ENCODE measurements around the gene FADS2.

The FADS2 gene

GRCh38 chr11:61870541-61871031 is 42.5 kb downstream of the FADS2 start:
- peak; percentile 24 for DNase-seq

- peak; percentile 74 for DNase-seq
Measured at GRCh38 chr11:61871158-61871597, 43.1 kb downstream of the FADS2 start.

GRCh38 chr11:61872935-61873565 is 45.0 kb downstream of the FADS2 start:
- no peak for DNase-seq

- no peak for DNase-seq
Measured at GRCh38 chr11:61873588-61874376, 45.7 kb downstream of the FADS2 start.

- DNase-seq, result no peak
Measured at GRCh38 chr11:61874377-61874809, 46.3 kb downstream of the FADS2 start.

GRCh38 chr11:61874853-61875252 is 46.8 kb downstream of the FADS2 start:
- no peak for DNase-seq

GRCh38 chr11:61875698-61876097 is 47.6 kb downstream of the FADS2 start:
- no peak for DNase-seq

GRCh38 chr11:61879152-61879551 is 51.1 kb downstream of the FADS2 start:
- DNase-seq, result no peak

GRCh38 chr11:61880031-61880430 is 51.9 kb downstream of the FADS2 start:
- no peak for DNase-seq

GRCh38 chr11:61880454-61880853 is 52.4 kb downstream of the FADS2 start:
- no peak for DNase-seq

- no peak for DNase-seq
Measured at GRCh38 chr11:61881397-61881796, 53.3 kb downstream of the FADS2 start.

GRCh38 chr11:61882267-61882666 is 54.2 kb downstream of the FADS2 start:
- peak; percentile 26 for DNase-seq

GRCh38 chr11:61882879-61883278 is 54.8 kb downstream of the FADS2 start:
- no peak for DNase-seq

GRCh38 chr11:61883327-61883726 is 55.2 kb downstream of the FADS2 start:
- no peak for DNase-seq

GRCh38 chr11:61883947-61884346 is 55.8 kb downstream of the FADS2 start:
- no peak for DNase-seq

GRCh38 chr11:61885166-61885778 is 57.2 kb downstream of the FADS2 start:
- no peak for DNase-seq

GRCh38 chr11:61885784-61886580 is 57.9 kb downstream of the FADS2 start:
- no peak for DNase-seq

- no peak for DNase-seq
Measured at GRCh38 chr11:61886643-61887042, 58.5 kb downstream of the FADS2 start.

GRCh38 chr11:61887839-61888494 is 59.9 kb downstream of the FADS2 start:
- peak; percentile 71 for DNase-seq

GRCh38 chr11:61888590-61888989 is 60.5 kb downstream of the FADS2 start:
- DNase-seq, result no peak

GRCh38 chr11:61889831-61890230 is 61.7 kb downstream of the FADS2 start:
- no peak for DNase-seq
